ENCODE measurements around the gene ZCWPW2.

Gene ZCWPW2

GRCh38 chr3:28348629-28349468, at the start of gene ZCWPW2, which contains the start of gene AZI2:
ZCWPW2 (plus strand) TSS chr3:28348721; CDS start chr3:28413069, 64,348 bp downstream.
AZI2 (minus strand) TSS chr3:28348824; CDS start chr3:28340617, 8,207 bp downstream.
- DNase-seq: peak; percentile 89

GRCh38 chr3:28299705-28300104, 48.8 kb upstream of the ZCWPW2 start:
- DNase-seq: no peak

- DNase-seq: no peak
These were observed 48.1 kb upstream of the ZCWPW2 start for GRCh38 chr3:28300345-28300962.

GRCh38 chr3:28301688-28302087, 46.8 kb upstream of the ZCWPW2 start:
- no peak for DNase-seq

GRCh38 chr3:28308196-28308595, 40.3 kb upstream of the ZCWPW2 start:
- no peak for DNase-seq

- DNase-seq: no peak
These were observed 32.8 kb upstream of the ZCWPW2 start for GRCh38 chr3:28315711-28316110.

GRCh38 chr3:28316226-28316625, 32.3 kb upstream of the ZCWPW2 start:
- DNase-seq: no peak

GRCh38 chr3:28317438-28318022, 31.0 kb upstream of the ZCWPW2 start:
- DNase-seq: peak; percentile 20

GRCh38 chr3:28320981-28321380, 27.5 kb upstream of the ZCWPW2 start:
- DNase-seq: no peak

- peak; percentile 35 for DNase-seq
These were observed 26.1 kb upstream of the ZCWPW2 start for GRCh38 chr3:28322464-28322863.

GRCh38 chr3:28326458-28326926, 22.0 kb upstream of the ZCWPW2 start:
- no peak for DNase-seq

GRCh38 chr3:28328188-28329151, 20.1 kb upstream of the ZCWPW2 start:
- DNase-seq: peak; percentile 35

- DNase-seq: no peak
These were observed 14.0 kb upstream of the ZCWPW2 start for GRCh38 chr3:28334552-28334951.

- no peak for DNase-seq
These were observed 13.3 kb upstream of the ZCWPW2 start for GRCh38 chr3:28335246-28335645.

GRCh38 chr3:28337230-28337629, 11.3 kb upstream of the ZCWPW2 start:
- DNase-seq: no peak

GRCh38 chr3:28343144-28343543, 5.4 kb upstream of the ZCWPW2 start:
- no peak for DNase-seq

- no peak for DNase-seq
These were observed 2.8 kb upstream of the ZCWPW2 start for GRCh38 chr3:28345690-28346089.

GRCh38 chr3:28347374-28348264, 902 bp upstream of the ZCWPW2 start:
- no peak for DNase-seq

- DNase-seq: peak; percentile 82
These were observed 274 bp upstream of the ZCWPW2 start for GRCh38 chr3:28348265-28348628.

GRCh38 chr3:28349469-28350000, 1.0 kb downstream of the ZCWPW2 start:
- no peak for DNase-seq

GRCh38 chr3:28376424-28376823, 27.9 kb downstream of the ZCWPW2 start:
- no peak for DNase-seq
